ENCODE data around the gene NFATC2. TPM values are rescaled to one million over a fixed set of nuclear protein-coding genes. Genes with fewer than 3 reads are reported as not detected.

NFATC2 gene
- polyA plus RNA-seq, 1 donor = 1.6 TPM

DNA sequence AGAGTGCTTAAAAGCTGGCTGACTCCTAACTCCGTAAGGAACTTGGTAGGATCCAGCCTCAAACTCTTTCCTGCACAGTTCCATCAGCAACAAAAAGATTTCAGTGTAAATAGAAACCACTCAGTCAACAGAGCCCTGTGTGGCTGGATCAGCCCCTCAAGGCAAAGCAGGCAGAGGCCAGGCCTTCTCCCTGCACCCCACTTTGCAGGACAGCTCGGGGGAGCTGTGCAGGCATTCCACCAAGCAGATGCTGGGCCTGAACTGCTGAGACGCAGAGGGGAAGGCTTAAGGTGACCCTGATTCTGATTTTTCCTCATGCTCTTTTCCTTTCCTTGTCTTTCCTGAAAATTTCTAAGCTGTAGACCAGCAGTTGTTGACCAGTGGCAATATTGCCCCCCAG is 91.5 kb downstream of the NFATC2 start:
- DNase-seq = no peak

DNA sequence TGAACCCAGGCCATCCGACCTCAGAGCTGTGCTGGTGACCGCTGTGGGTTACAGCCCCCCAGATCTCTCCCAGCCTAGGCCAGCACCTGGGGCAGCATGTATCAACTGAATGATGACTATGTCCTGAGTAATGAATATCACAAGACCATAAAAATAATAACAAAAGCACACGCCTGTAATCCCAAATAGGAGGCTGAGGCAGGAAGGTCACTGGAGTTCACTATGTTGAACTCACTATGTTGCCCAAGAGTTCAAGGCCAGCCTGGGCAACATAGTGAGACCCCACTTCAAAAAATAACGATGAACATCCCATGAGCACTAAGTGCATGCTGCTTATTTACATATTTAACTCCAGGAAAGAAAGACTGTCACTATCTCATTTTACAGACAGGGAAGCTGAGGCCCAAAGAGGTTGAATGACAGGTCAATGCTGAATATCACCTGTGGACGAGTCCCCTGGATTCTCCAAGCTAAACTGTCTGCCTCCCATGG is 92.3 kb downstream of the NFATC2 start:
- DNase-seq = no peak

DNA sequence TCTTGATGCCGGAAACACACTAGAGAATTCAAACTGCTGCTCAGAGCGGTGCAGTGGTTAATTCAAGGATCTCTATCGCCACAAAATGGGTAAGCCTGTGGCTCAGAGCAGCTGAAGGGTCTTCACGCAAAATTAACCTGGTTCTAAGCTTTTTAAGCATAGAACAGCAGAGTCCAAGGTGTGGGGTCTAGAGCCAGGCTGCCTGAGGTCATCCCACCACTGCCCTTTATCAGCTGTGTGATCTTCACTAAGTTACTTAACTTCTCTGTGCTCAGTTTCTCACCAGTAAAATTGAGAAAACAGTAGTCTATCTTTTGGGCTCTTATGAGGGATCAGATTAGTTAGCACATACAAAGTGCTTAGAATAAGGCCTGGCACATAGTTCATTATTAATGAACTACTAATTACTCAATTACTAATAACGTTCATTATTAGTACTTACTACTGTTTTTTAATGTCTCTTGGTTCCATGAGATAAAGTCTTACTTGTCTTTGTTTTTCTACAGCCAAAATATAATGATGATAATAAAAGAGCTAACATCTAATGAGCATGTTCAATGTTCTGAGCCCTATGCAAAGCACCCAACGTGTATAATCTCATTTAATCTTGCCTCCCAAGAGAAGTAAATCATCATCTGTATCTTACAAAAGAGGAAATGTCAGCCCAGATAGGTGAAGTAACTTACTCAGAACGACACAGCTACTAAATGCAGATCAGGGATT is 92.9 kb downstream of the NFATC2 start:
- DNase-seq = no peak

DNA sequence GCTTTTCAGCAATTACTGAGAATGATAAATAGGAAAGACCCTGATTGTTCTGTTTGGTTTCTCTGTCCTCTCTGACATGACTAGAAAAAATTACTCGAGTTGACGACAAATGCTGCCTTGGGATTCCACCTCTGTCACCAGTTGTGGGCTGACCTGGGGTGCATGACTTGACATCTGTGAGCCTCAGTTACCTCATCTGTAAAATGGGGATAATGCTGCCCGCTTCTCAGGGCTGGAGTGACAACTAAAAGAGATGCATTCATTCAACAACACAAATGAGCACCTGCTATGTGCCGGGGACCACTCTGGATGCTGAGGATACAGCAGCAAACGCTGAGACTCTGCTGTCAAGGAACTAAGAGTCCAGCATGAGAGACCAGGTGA is 94.8 kb downstream of the NFATC2 start:
- DNase-seq = no peak

DNA sequence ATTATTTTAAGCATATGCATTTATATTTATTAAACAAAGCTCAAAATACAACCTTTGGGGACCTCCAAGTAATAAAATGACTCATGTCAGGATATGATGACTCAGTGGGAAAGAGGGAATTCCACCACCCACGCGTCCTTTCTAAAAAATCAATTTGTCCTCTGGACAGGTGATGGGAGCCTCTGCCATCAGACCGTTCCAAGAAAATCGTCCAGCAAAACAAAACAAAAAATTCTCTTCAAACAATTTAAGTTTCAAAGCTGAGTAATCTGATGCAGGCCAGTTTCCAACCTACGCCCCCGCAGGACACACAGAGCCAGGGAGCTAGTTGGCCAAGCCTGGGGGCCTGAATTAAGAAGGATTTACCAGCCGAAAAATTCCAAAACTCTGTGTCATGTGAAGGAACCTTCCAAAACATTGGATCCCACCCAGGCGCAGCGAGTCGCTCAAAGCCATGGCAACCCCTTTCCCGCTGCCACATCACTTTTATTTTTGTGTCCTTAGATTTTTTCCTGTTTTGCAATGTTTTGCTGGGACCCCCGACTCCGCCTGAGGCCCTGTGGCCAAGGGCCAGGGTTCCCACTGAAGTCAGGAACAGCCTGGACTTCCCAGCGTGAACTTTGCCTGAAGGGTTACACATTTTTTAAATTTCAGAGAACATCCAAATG is 95.3 kb downstream of the NFATC2 start:
- DNase-seq = no peak

DNA sequence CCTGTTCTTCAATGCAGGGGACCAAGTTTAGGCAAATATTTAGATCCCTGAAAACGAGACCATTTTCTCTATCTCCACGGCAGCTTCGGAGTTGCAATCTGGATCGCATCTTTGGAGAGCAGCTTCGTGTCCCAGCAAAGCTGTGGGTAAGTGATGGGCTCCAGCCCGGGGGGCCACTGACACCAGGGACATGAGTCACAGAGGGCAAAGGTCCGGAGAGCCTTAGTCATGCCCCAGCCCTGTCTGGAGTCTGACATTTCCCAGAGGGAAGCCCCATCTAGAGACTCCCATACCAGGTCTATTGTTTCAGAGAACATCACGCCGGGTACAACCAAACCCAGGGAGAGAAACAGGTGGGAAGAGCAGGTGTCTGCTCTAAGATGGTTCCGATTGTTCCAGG is 95.9 kb downstream of the NFATC2 start:
- DNase-seq = no peak

DNA sequence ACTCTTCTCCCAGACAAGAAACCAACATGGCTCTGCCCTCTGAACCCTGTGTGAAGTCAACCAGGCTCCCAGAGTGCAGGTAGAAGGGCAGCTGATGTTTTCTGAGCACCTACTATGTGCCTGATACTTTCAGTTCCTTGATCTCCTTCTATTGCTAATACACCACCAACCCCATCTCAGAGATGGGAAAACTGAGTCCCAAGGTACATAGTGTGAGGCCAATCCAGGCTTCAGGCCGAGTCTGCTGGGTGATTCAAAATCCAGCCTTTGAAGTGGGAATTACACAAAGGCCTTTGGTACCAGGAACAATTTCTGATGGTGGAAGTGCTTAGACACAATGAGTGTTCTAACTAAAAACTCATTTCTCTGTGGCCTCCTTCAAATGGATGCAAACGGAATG is 96.3 kb downstream of the NFATC2 start:
- DNase-seq = no peak

DNA sequence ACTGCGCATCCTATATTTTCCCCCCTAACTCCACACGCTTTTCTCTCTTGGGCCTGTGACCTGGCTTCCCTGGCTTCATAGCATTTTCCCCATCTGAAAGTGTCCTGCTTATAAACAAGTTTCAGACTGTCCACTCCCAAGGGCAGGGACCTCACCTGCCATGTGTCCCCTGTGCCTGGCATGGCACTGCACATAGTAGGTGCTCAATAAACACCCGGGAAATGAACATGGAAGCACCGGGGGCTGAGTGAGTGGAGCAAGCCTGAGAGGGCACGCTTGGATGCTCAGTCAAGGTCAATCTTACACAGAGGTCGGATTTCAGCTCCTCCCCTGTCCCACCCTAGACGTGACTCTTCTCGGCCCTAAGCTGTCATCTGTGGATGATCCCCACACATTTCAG is 96.9 kb downstream of the NFATC2 start:
- DNase-seq = no peak

DNA sequence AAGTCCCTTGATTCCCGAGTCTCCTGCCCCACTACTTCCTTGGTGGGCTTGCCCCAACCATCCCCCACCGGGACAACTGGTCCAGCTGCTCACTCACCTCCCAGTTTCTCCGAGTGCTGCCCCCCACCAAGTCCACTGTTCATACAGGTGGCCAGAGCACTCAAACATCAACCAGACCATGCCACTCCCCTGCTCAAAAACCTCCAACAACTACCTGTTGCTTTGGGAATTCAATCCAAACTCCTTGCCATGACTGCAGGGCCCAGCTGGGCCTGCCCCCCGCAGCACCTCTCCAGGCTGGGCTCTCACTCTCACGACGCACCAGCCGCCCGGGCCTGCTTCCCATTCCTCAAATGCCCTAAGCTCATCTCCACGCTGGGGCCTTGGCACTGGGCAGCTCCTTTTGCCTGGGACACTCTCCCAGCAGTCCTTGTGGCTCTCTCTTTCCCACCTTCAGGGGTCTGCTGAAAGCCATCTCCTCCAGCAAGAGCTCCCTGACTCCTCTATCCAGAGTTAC is 97.5 kb downstream of the NFATC2 start:
- no peak for DNase-seq

DNA sequence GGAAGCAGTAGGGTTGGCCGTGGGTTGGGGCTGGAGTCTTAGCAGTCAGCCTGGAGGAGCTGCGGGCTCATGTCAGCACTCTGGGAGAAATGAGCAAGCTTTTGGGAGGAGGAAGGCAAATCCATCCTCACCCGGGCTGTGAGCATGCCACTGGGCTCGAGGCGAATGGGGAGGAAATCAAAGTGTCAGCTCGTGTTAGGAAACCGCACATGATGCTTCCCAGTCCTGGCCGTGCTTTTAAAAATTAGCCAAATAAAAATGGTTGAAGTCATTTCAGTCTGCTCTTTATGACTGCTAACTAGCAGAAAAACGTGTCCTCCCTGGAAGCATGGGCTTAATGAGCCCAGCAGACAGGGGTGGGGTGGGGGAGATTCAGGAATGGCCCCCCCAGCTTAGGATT is 98.1 kb downstream of the NFATC2 start:
- no peak for DNase-seq

DNA sequence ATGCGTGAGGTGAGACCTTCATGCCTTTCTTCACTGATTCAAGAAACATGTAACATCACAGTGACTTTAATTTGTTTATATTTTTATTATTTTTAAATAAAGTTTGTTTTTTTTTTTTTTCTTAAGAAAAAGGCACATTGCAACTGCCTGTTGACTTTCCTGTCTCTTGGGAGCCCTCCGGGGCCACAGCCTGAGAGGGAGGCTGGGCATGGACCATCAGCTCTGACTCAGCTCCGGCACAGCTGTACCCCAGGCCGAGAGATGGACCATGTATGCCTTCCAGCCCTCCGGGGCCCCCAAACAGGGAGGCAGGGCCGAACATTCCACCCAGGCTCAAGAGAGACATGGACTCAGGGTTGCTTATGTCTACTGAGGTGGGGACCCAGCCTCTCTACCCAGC is 99.9 kb downstream of the NFATC2 start:
- DNase-seq = no peak

DNA sequence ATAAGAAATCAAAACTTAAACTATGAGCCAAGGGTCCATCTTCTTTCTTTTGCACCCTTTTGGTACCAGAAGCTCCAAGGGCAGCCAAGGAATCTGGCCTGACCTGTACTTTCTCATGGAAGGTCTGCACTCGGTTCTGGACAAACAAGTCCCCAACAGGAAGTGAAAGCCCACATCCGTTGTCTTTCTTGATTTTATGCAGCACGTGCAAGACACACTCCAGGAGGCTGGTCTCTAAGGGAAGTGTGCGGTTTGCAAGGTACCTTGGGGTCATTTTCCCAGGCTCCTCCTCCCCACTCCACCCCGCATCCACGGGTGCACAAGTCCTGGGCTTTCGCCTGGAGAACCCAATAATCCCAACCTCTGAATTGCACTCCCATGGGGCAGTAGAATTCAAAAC is 101.9 kb downstream of the NFATC2 start:
- DNase-seq = no peak

DNA sequence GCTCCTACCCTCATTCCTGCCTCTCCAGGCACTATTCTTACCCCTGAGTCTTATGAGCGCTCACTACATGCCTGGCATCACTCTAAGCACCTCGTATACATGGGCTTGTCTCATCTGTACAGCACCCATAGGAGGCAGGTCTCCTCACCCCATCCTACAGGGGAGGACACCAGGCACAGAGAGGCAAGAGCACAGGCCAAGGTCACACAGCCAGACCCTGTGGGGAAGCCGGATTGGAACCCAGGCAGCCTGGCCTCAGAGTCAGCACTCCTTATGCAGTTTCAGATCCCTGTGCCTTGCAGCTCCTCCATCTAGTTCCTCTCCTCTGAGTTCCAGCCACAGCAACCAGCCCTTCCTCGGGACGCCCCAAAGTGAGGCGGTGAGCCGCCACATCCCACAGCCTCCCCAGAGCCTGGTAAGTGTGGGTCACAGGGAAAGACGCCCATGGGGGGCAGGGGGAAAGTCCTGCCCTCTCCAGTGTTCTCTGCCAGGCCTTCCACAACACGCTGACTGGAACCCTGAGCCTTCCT is 103.3 kb downstream of the NFATC2 start:
- no peak for DNase-seq

DNA sequence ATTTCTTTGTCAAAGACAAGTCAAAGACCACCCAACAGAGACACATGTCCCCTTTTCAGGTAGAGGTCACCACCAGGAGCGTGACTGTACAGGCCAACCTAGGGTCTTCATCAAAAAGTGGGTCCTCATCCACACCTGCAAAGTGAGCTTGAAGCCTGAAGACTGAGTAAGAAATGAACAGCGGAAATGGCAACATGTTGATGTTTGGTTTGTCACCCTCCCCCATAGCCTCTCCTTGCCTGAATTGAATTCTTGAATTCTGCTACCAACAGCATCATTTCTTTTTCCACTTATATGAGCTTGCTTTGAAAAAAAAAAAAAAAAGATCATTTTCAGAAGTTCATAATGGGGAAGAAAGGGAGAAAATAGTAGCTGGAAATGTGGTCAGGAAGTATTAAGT is 104.4 kb downstream of the NFATC2 start:
- no peak for DNase-seq

DNA sequence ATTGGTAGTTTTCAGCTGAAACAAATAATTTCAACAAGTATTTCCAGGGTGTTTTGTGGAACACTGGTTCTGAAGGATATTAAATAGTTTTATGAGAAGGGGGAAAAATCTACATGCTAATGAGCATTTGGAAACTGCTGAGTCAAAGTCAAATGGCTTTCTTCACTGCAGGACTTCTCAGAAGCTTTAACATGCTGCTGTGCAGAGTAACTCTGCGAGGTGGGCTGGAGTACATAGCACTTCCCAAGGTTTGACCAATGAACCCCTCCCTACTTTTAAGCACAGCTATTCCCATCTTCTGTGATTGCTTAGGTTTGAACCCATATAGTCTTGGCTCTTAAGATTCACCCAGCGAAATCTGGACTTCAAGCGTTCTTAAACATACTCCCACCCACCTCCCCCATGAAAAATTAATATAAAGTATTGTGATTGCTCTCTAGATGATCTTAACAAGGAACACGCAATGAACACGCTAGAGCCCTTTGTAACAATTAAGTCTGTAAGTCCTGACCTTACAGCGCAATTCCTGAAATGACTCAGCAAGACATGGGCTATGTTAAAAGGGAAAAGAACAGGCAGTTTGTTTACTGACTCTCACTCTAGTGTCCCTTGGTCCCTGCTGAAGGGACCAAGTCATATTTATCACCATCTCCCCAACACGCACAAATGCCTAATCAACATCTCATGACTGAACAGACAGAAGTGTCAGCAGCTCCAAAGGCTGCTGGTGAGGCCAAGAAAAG is 105.2 kb downstream of the NFATC2 start:
- no peak for DNase-seq

DNA sequence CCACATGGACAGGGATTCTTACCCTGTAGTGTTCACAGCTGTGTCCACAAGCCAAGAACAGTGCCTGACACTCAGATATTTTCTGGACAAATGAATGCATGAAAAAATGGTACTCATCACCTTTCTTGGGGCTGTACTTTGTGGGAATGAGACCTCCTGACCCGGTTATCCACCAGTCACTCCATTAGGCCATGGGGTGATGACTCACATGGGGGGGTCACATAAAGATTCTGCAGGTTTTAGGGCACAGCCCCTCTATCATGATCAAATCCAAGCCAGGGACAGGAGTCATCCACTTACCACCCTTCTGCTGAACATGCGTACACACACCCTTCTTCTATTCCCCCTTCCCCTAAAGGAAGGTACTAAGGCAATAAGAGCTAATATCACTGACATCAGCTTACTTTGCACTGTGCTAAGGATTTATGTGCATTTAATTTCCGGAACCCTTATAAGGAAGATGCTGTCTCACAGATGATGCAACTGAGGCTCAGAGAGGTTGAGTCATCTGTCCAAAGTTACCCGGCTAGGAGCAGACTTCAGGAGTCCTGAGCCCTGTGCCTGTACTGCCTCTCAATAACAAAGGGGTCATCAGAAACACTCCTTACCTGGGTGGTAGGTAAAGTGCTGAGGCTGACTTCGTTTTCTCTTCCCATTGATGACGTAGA is 107.8 kb downstream of the NFATC2 start:
- DNase-seq = no peak

DNA sequence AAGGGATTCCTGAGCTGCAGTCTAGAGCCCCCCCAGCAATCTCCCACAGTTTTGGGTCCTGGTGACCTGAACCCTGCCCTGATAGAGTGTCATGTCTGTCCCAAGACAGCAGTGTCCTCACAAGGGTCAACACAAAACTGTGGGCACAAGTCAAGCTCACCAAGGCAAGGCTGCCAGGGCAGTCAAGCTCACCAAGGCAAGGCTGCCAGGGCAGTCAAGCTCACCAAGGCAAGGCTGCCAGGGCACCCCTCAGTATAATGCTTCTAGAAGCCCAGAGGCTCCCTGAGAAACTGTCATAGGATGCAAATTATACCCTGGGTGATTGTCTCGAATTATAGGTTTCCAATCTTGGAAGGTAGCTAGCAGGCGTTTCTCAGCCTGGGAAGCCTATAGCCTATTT is 108.5 kb downstream of the NFATC2 start:
- no peak for DNase-seq

DNA sequence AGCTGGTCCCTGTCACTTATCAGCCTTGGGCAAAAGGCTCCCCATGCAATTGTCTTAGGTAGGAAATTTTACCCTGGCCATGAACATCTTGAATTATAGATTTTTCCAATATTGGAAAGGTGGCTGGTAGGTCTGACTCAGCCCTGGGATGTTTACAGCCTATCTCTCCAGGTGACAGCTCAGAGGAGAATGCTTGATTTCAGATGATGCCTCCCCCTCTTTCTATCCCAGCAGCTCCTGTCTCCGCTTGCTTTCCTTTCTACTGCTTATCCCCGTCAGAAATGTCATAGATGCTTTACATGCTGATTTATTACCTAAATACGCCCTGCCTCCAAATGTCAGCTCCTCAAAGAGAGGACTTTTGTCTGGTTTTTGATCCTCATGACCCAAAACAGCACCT is 109.6 kb downstream of the NFATC2 start:
- no peak for DNase-seq

DNA sequence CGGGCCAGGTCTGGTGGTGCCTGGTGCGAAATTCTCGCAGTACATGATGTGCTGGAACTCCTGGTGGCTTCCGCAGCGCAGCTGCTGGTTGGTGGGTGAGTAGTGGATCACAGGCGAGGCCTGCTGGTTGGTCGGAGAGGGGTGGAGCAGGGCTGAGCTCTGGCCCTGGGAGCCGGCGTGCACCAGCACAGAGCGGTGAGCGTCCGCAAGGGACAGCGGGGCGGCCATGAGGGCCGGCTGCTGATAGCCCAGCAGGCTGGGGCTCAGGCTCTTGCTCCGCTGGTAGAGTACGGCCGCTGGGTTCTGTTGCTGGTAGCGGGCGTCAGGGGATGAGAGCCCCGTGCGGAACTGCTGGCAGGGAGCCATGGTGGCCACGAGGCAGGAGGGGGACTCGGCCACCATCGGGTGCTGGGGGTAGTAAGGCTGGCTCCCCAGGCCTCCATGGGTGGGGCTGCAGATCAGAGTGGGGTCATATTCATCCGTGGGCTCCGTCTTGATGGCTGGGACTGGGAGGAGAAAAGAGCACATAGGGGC is 110.2 kb downstream of the NFATC2 start:
- no peak for DNase-seq

DNA sequence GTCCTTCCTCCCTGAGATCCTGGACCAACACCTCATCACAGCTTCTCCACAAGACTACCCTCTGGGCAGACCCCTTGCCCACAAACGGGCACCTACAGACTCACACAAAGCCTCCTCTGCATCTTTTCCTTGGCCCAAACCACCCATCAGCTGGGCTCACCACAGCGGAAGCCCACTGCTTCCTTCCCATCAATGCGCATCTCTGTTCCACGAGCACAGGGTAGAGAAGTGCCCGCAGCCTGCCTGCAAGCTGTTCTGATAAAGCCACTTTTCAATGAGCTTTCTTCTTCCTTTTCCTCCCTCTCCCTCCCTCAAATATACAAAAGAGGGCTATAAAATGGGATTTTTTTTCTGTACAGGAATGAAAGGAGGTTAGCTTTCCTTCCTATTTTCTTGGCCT is 111.2 kb downstream of the NFATC2 start:
- DNase-seq = no peak

DNA sequence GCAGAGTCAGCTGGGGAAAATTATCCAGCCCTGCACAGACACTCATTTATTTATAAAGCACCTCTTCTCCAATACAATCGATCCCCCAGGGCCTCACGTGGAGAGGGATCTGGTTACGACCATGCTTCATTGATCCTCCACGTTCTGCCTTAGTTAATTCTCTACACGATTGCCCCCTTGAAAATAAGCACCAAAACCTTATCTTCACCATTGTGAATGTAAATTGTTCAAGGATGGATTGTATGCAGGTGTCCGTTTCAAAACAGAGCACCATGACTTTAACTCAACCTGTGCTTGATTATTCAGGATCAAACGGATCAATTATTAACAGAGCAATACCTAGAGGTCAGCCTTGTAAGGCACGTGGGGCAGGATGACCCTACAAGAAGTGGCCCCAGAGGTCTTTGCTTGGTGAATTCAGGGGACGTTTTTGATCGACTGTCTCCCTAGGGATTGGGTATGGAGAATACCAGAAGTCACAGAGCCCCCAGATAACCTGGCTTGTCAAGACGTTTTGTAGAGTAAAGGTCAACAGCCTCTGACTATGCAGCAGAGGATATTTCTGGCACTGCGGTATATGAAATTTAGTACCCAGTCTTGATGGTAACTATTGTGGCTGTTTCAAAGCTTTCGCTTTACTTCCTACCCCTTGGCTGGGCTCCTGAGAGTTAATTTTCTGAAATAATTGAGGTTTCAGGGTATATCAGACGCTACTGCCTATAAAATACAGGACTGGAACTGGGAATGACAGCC is 112.1 kb downstream of the NFATC2 start:
- no peak for DNase-seq
